ENCODE measurements around the gene CNTN1. TPM values are rescaled to one million over a fixed set of nuclear protein-coding genes. Genes with fewer than 3 reads are reported as not detected.

Gene CNTN1
- polyA plus RNA-seq, 1 of the 3 experiments (the other 2 are of a cell fraction) = 0.13 TPM

GRCh38 chr12:40837891-40838429 is 145.7 kb downstream of the CNTN1 start:
- Histone ChIP-seq H3K9me2 (no peaks in the 10 kb centered on the region), H4K20me1 (ENCODE audit: insufficient read depth) (no peaks in the 10 kb centered on the region), H3F3A (replicated peaks; ENCODE audit: insufficient read depth) (no peaks in the 10 kb centered on the region), H3K27me3 (ENCODE audit: insufficient read depth) (no peaks in the 10 kb centered on the region), H3K27ac (ENCODE audit: low read depth in 2 of 2, low read length in 1 of 2) (no peak overlapping the region), H3K36me3 (replicated peaks in 1 of 2; ENCODE audit: control insufficient read depth in 1 of 2, insufficient read depth in 2 of 2, low read length in 1 of 2) (no peaks in the 10 kb centered on the region), H3K9me3 (no peaks in the 10 kb centered on the region), H3K4me1 (ENCODE audit: control insufficient read depth in 1 of 2, insufficient read depth in 2 of 2, low read depth in 1 of 2, low read length in 1 of 2) (peaks cover 0 to 2% of the 10 kb centered on the region in 2 experiments; a peak in 2 of 4 replicates), H3K4me3 (ENCODE audit: low read depth in 2 of 2, low read length in 1 of 2) (no peak overlapping the region), H2AFZ (ENCODE audit: low read depth) (no peak overlapping the region), H3K9ac (no peak overlapping the region), H3K79me2 (ENCODE audit: insufficient read depth) (no peaks in the 10 kb centered on the region), H3K4me2 (no peak overlapping the region)
- WGBS (ENCODE audit: low lambda C conversion rate) = 55% methylated on average over 5 of the region's 6 CpGs
- ChIA-PET POLR2A (no interaction called here), CTCF (interaction anchor here (0.6 kb wide), 1 partner anchor 213 kb away, joined by 3 read pairs; no protein-coding TSS in a partner anchor)
- no peak for TF ChIP-seq EP300 (IDR thresholded peaks at IDR 0.05; ENCODE audit: borderline replicate concordance in 1 of 2, low read depth in 1 of 2, low read length in 1 of 2)
- no peak for TF ChIP-seq CTCF (IDR thresholded peaks at IDR 0.05)
- no peak for TF ChIP-seq MEF2A (IDR thresholded peaks at IDR 0.05; ENCODE audit: borderline replicate concordance, low read depth)
- TF ChIP-seq RAD21 (IDR thresholded peaks at IDR 0.05; ENCODE audit: low read length) = no peak
- no peak for TF ChIP-seq CHD2 (IDR thresholded peaks at IDR 0.05; ENCODE audit: low read length, partially characterized antibody)
- no peak for TF ChIP-seq RCOR1 (IDR thresholded peaks at IDR 0.05; ENCODE audit: low read length)
- TF ChIP-seq YY1 (IDR thresholded peaks at IDR 0.05; ENCODE audit: low read depth) = no peak
- no peak for TF ChIP-seq NRF1 (IDR thresholded peaks at IDR 0.05; ENCODE audit: low read depth, low read length)
- no peak for TF ChIP-seq FOXM1 (IDR thresholded peaks at IDR 0.05; ENCODE audit: low read depth)
- TF ChIP-seq RFX5 (IDR thresholded peaks at IDR 0.05; ENCODE audit: low read length) = no peak
- TF ChIP-seq GATA2 (CRISPR knock-in tag; IDR thresholded peaks at IDR 0.05) = no peak
- DNase-seq = no peak

- Histone ChIP-seq H3K4me1 (ENCODE audit: control insufficient read depth in 1 of 2, insufficient read depth in 2 of 2, low read depth in 1 of 2, low read length in 1 of 2) (no peaks in the 10 kb centered on the region), H3K4me2 (no peak overlapping the region), H3K9me2 (no peaks in the 10 kb centered on the region), H3K9ac (no peak overlapping the region), H4K20me1 (ENCODE audit: insufficient read depth) (no peaks in the 10 kb centered on the region), H3K36me3 (replicated peaks in 1 of 2; ENCODE audit: control insufficient read depth in 1 of 2, insufficient read depth in 2 of 2, low read length in 1 of 2) (no peaks in the 10 kb centered on the region), H3K79me2 (ENCODE audit: insufficient read depth) (no peaks in the 10 kb centered on the region), H3F3A (replicated peaks; ENCODE audit: insufficient read depth) (no peaks in the 10 kb centered on the region), H3K9me3 (no peaks in the 10 kb centered on the region), H3K27ac (ENCODE audit: low read depth in 2 of 2, low read length in 1 of 2) (no peak overlapping the region), H3K27me3 (ENCODE audit: insufficient read depth) (no peaks in the 10 kb centered on the region), H2AFZ (ENCODE audit: low read depth) (no peak overlapping the region), H3K4me3 (ENCODE audit: low read depth in 2 of 2, low read length in 1 of 2) (no peak overlapping the region)
- ChIA-PET POLR2A (no interaction called here), CTCF (interaction anchor here (0.6 kb wide), 1 partner anchor 106 kb away, joined by 3 read pairs; no protein-coding TSS in a partner anchor)
- TF ChIP-seq RCOR1 (IDR thresholded peaks at IDR 0.05; ENCODE audit: low read length) (peak; percentile 62), CTCF (IDR thresholded peaks at IDR 0.05) (no peak), GATA2 (CRISPR knock-in tag; IDR thresholded peaks at IDR 0.05) (peak; percentile 43; the same call in 1 of the 2 replicates), USF2 (IDR thresholded peaks at IDR 0.05; ENCODE audit: borderline replicate concordance, low read depth, low read length) (no peak), EP300 (IDR thresholded peaks at IDR 0.05; ENCODE audit: borderline replicate concordance in 1 of 2, low read depth in 1 of 2, low read length in 1 of 2) (peak in 1 of 2 experiments; percentile 63; a peak in 1 of 4 replicates), IRF3 (IDR thresholded peaks at IDR 0.05; ENCODE audit: low read depth, low read length) (no peak), SMC3 (IDR thresholded peaks at IDR 0.05; ENCODE audit: low read depth, low read length) (no peak), JUND (IDR thresholded peaks at IDR 0.05) (no peak), TCF12 (IDR thresholded peaks at IDR 0.05) (peak; percentile 17; the same call in 1 of the 2 replicates)
- DNase-seq = peak; percentile 27
- WGBS (ENCODE audit: low lambda C conversion rate) = 19% methylated on average over 3 of the region's 3 CpGs
These were observed 151.3 kb downstream of the CNTN1 start for GRCh38 chr12:40843495-40843894.
